ENCODE data around the gene PDCD6IP.

DNA sequence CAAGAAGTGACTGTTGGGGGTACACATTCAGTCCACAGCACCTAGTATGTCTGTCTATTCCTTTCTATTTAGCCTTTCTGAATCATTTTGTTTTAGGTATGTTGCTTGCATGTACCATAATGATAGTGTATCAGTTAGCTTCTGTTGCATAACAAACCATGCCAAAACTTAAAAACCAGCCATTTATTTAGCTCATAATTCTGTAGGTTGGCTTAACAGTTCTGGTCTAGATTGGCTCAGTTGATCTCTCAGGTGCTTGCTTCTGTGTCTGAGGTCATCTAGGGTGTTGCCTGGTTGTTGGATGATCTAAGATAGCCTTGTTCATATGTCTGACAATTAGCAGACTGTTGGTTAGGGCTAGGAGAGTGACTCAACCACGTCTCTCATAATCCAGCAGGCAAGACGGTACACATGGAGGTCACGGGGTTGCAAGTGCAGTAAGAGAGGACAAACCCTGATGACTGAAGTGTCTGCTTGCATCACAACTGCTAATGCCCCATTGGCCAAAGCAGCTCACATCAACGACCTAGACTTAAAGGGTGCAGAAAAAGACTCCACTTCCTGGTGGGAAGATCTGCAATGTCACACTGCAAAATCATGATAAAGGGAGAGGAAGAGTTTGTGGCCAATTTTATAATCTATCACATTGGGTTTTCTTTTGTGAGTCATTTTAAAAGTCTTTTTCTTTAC is 6.8 kb upstream of the PDCD6IP start:
- TF ChIP-seq, protein P1, sequence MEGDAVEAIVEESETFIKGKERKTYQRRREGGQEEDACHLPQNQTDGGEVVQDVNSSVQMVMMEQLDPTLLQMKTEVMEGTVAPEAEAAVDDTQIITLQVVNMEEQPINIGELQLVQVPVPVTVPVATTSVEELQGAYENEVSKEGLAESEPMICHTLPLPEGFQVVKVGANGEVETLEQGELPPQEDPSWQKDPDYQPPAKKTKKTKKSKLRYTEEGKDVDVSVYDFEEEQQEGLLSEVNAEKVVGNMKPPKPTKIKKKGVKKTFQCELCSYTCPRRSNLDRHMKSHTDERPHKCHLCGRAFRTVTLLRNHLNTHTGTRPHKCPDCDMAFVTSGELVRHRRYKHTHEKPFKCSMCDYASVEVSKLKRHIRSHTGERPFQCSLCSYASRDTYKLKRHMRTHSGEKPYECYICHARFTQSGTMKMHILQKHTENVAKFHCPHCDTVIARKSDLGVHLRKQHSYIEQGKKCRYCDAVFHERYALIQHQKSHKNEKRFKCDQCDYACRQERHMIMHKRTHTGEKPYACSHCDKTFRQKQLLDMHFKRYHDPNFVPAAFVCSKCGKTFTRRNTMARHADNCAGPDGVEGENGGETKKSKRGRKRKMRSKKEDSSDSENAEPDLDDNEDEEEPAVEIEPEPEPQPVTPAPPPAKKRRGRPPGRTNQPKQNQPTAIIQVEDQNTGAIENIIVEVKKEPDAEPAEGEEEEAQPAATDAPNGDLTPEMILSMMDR (IDR thresholded peaks at IDR 0.05; ENCODE audit: low read length) = no peak
- no peak for TF ChIP-seq EZH2 (optimal IDR thresholded peaks at IDR 0.05; ENCODE audit: low read depth, low read length)

All from MM.1S (cell line).